GM19023 (cell line): ENCODE data around the gene ZNF662.
A peak's percentile ranks its signal among the peaks of the same experiment; 100 is the strongest.
"Not testable (repeated sequence)": the region's sequence is repeated elsewhere in the genome, so short reads cannot be mapped to it uniquely, and the experiment has no call there.

Experiments
- ATAC-seq: cut with Tn5 transposase; IDR thresholded peaks from one replicate; pipeline ENCODE4 v1.9.1; 2021; ENCODE audit warnings: mild to moderate bottlenecking, moderate library complexity; ENCODE audit not compliant: unreplicated experiment

Gene ZNF662

DNA sequence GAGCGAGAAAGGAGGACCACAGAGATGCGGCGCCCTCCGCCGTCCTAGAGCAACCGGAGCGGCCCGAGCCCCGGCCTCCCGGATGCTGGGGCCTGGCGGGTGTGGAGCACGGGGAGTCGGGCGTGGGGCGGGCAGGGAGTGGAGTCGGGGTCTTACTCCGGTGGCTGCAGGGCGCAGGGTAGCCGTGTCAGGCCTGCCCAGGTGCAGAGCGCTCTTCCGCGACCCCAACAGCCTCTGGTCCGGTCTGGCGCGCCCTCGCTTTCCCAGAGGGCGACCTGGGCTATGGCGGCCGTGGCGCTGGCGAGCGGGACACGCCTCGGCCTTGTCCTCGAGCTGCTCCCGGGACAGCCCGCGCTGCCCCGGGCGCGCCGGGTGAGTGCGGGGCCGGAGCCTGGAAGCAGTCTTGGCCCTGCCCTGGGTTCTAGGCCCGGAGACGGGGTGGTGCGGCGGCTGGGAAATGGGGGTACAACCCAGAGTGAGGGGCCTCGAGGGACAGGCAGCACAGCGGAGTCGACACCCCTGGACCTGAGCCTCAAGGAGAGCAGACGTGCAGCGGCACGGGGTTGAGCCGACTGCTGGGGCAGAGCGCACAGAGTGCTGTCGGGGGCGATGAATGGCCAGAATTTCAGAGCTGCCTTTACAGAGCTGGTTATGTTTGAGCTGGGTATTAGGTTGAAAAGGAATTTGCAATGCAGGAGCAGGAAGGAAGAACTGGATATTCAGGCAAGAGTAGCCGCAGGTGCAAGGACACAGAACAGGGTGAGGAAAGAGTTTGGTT is at the start of gene ZNF662:
ZNF662 (plus strand) TSS at position 73 of the 778 bp plus-strand sequence. CDS start 1,973 bp downstream, outside the sequence.
- ATAC-seq = no peak

DNA sequence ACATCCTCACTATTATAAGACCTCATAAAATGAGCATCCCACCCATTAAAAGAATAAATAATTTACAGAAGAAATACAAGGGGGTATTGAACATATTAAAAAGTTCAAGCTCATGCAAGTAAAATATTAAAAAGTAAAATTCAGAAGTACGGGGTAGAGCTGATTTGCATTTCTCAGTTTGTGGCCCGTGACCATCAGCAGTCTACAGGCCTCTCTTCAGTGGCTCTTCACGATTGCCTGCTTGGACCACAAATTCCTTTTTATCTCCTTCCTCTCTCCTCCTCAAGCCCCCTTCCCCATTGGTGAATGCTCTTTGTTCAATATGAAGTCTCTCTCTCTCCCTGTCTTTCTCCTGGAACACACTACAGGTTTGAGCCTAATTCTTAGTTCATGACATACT is 49.4 kb upstream of the ZNF662 start:
- no peak for ATAC-seq

DNA sequence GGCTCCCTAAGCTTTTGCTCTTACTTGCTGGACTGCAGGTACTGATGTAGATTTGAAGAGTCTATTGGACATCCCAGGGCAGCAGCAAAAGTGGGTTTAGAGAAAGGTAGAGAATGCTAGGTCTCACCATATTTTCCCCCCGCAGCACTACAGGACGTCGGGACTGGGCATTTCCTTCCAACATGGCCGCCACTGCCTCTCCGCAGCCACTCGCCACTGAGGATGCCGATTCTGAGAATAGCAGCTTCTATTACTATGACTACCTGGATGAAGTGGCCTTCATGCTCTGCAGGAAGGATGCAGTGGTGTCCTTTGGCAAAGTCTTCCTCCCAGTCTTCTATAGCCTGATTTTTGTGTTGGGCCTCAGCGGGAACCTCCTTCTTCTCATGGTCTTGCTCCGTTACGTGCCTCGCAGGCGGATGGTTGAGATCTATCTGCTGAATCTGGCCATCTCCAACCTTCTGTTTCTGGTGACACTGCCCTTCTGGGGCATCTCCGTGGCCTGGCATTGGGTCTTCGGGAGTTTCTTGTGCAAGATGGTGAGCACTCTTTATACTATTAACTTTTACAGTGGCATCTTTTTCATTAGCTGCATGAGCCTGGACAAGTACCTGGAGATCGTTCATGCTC is 41.5 kb upstream of the ZNF662 start:
- no peak for ATAC-seq

DNA sequence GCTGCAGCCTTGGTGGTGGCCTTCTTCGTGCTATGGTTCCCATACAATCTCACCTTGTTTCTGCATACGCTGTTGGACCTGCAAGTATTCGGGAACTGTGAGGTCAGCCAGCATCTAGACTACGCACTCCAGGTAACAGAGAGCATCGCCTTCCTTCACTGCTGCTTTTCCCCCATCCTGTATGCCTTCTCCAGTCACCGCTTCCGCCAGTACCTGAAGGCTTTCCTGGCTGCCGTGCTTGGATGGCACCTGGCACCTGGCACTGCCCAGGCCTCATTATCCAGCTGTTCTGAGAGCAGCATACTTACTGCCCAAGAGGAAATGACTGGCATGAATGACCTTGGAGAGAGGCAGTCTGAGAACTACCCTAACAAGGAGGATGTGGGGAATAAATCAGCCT is 40.7 kb upstream of the ZNF662 start:
- ATAC-seq = no peak

DNA sequence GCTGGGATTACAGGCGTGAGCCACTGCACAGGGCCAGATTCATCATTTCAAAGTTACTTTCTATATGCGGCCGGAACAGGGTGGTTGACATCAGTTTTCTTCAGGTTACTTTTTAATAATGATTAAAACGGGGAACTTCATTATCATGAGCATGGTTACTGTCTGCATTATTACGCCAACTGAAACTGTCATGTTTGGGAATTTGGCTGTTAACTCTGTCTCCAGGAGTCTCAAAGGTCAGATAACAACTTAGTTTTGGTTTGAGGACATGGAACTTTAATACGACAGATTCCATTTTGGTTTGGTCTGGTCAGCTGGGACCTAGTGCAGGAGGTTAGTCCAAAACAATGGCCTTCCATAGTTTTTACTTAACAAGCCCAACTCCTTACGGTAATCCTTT is 38.8 kb upstream of the ZNF662 start:
- ATAC-seq = no peak

DNA sequence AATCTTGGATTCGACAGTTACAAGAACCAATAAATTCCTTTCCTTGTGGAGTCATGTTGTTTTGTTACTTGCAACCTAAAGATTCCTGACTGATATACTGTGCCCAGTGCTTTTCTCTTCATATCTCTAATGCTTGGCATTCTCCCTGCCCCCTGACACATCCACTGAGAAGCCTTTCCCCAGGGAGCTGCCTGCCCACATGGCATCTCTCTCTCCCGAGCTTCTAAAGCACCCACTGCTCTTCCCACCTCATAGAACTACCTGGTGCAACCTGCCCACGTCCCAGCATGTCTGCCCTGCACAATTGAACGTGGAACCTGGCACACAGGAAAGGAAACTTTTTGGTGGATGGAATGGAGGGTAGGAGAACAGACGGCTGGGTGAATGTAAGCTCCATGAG is 37.1 kb upstream of the ZNF662 start:
- no peak for ATAC-seq

DNA sequence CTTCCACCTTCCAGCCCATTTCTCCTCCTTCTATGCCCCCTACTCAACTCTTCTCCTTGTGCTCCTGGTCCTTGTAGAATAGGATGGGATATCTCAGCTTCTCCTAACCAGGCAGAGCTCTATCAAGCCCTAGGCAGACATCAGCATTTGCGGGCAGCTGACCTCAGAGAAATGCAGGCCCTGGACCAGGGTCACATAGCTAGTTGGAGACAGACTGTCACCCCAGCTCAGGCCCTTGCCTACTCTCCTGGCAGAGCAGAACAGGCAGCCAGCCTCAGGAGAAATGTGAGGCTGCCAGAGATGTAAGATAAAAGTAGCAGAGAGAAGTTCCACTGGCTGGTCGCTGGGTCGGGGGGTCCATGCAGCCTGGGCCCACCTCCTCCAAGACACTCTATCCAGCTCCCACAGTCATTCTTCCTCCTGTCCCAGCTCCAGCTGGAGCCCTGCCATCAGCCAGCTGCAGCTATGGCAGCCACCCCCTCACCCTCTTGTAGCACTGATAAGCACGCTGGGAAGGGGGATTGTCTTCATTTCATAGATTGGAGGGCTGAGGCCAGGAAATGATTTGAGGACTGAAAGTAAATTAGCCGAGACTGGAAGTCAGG is 34.2 kb upstream of the ZNF662 start:
- no peak for ATAC-seq

DNA sequence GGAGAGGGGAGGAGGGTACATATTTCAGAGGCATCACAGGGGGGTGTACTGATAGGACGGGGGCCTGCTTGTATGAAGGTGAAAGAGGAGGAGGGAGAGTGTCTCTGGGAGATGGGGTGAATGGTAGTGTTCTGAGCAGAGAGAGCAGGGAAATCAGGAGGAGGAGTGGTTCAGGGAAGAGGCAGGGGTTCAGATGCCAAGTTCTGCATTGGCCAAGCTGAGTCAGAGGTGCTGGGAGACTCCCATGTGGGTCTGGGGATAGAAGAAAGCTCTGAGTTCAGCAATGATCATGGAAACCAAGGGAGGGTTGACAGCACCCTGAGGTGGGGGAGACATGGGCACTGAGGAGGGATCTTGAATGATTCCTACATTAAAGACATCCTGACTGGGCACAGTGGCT is 33.2 kb upstream of the ZNF662 start:
- ATAC-seq = no peak

DNA sequence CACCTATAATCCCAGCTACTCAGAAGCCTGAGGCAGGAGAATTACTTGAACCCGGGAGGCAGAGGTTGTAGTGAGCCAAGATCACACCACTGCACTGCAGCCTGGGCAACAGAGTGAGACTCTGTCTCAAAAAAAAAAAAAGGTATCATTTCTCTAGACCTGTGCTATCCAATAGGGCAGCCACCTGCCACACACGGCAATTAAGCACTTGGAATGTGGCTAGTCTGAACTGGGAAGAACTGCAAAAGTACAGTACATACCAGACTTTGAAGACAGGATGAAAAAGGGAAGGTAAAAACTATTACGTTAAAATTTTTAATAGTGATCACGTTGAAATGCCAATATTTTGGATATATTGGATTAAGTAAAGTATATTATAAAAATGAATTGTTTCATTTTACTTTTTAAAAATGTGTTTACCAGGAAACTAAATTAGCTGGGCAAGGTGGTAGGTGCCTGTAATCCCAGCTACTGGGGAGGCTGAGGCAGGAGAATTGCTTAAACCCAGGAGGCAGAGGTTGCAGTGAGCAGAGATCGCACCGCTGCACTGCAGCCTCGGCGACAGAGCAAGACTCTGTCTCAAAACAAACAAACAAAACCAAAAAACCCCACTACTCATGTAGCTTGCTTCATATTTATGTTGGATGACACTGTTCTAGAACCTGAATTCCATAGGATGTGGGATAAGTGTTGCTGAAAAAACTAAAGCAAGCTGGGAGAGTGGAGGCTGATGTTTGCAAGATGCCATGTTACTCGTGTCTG is 32.5 kb upstream of the ZNF662 start:
- no peak for ATAC-seq

DNA sequence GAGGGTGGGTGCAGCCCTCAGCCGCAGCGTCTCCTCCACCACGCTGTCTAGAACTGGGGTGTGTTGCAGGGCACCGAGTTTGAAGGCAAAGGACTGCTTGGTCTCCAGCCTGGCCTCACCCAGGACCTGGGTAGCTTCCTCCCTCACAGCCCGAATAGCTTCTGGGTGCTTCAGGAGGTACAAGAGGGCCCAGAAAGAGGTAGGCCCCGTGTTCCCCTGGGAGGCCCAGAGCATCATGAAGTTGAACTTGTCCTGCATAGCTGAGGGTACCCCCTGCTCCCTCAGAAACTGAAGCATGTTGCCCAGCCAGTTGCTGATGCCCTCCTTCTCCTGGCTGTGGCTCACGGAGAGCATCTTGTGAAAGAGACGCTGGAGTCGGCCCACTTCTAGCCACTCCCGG is 31.2 kb upstream of the ZNF662 start:
- no peak for ATAC-seq

DNA sequence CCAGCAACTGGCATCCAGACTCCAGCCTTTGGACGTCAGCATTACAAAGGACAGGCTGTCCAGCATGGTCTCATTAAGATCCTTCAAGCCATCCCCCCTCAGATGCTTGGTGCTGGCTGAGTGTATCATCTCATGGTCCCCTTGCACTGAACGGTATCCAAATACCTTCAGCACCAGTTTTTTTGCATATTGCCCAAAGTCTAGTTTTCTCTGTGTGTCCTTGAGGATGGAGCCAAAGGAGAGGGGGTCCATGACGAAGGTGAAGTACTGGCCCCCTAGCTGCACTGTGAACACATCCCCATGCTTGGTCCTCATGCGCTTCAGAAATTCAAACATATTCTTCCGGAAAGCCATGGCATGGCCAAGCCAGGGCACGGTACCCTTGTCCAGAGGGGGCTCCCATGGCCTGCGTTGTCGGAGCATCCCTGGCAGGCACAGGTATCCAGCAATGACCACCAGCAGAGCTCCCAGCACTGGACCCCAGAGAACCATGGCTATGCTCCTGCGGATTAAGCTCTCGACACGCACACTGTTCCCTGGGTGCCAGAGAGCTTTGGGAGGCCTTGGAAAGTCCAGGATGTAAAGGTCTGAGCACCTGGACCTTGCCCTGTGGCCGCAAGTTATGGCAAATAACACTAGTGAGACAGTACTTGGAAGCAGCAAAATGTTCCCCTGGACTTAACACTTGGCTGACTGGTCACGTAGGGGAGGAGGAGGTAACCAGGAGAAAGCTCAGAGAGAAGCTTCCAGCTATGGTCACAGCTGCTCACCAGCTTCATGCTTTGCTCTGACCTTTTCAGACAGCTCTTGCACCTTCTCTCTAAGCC is 30.4 kb upstream of the ZNF662 start, which contains the start of gene CYP8B1:
CYP8B1 (minus strand) TSS at position 555 of the 827 bp plus-strand sequence; CDS start at position 492, 63 bp downstream.
- ATAC-seq = no peak

DNA sequence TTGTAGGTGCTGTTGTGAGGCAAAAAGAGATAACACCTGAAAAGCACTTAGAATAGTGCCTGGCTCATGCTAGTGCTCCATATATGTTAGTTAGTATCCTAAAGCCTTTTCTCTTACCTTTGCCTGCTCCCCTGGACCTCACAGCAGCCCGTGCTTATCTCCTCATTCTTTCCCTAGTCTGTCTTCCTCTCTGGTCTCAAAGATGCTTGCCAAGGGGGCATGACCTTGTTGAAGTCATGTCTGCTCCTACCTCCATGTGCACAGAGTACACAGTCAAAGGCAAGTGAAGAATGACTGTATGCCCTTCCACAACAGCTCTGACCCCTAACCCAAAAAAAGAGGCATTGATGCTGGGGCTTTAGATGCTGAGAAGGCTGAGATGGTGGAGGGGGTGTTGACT is 29.5 kb upstream of the ZNF662 start:
- no peak for ATAC-seq

DNA sequence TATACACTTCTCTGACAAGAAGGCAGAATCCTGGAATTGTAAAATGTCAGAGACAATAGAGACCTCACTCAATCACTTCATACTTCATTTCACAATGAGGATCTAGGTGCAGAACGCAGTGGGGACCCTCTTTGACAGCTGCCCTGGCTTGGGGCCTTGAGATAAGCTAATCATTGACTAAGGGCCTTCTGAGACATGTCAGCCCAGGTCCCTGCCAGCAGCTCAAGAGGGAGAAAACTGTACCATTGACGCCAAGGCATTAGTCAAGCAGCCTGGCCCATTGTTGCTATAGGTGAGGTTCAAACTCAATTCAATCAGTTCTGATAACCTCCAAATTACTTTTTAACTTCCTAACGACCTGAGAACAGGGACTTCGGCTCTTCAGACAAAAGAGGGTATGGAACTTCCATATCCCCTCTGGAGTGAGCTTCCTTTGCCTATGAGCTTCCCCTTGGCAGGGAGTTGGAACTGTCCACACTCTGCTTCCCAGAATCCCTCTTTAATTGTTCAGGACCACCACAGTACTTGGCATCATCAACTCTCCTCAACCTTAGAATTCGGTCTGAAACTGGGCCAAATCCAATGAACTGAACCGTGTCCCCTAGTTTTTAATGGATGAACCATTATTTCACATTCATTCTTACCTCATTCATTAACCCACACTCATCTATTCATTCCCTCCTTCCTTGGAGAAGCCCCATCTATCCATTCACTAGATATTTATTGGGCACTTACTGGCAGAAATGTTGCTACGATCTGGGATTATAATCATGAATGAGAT is 28.8 kb upstream of the ZNF662 start:
- no peak for ATAC-seq

DNA sequence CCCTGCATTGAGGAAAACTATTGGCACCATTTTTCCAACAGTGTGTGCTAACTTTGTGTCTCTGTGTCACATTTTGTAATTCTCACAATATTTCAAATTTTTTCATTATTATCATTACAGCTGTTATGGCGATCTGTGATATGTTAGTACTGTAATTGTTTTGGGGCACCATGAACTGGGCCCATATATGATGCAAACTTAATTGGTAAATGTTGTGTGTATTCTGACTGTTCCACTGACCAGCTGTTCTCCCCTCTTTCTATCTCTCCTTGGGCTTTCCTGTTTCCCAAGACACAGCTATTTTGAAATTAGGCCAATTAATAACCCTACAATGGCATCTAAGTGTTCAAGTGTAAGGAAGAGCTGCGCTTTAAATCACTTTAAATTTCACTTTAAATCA is 28.1 kb upstream of the ZNF662 start:
- ATAC-seq = no peak

DNA sequence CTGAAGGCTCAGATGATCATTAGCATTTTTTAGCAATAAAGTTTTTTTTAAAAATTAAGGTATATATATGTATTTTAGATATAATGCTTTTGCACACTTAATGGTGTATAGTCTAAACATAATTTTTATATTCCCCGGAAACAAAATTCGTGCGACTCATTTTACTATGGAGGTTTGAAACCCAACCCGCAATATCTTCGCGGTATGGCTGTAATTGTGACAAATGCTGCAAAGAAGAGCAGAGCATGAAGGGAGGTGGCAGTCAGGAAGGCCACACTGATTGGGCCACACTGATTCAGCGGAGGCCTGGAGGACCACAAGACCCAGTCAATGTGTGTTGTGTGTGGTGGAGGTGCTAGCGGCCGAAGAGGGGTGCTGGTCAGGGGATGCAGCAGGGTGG is 25.8 kb upstream of the ZNF662 start:
- no peak for ATAC-seq

DNA sequence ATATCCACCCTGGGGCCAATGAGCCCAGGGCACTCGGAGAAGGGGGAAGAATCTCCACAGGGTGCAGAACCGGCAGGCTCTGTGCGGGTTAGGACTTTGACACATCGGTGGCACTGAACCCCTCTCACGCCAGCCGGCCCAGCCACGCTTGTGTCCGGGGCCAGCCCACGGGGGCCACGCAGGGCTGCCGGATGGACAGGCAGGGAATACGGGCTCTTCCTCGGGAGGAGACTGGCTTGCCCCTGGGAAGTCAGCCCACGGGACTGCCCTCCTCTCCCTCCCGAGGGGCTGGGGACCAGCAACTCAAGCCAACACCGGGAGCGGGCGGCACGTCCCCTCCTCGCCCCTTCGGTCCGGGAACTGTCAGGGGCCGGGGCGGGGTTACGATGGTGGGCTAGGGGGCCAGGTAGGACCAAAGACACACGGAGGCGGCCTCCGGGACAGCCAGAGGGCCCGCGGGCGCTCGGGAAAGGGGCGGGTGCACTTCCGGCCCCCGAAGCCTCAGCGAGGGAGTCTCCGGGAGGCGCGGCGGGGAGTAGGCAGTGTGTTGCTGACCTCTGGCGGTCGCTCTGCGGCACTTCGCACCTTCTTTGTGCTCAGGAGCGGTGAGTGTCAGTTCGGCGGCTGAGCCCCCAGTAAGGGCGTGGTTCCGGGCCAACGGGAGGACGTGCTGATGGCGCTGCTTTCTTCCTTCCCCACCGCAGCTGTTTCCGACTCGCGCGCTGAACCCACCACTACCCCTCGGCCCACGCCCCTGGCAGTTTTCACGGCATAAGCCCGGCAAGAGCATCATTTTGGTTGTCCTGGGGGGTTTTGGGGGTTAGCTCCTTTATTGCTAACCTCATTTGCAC is 25.1 kb upstream of the ZNF662 start:
- peak; percentile 99 for ATAC-seq

DNA sequence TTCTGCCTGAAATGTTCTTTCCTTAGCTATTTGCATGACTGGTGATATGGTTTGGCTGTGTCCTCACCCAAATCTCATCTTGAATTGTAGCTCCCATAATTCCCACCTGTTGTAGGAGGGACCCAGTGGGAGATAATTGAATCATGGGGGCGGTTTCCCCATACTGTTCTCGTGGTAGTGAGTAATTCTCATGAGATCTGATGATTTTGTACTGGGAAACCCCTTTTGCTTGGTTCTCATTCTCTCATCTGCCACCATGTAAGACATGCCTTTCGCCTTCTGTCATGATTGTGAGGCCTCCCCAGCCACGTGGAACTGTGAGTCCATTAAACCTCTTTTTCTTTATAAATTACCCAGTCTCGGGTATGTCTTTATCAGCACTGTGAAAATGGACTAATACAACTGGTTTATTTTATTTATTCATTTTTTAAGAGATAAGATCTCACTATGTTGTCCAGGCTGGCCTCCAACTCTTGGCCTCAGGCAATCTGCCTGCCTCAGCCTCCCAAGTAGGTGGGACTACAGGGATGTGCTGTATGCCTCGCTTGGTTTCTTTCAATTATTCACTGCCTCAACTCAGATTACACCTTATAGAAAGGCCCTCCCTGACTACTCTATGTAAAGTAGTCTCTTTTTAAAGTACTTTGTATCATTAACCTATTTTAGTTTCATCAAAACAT is 22.6 kb upstream of the ZNF662 start:
- ATAC-seq = not testable (repeated sequence)

DNA sequence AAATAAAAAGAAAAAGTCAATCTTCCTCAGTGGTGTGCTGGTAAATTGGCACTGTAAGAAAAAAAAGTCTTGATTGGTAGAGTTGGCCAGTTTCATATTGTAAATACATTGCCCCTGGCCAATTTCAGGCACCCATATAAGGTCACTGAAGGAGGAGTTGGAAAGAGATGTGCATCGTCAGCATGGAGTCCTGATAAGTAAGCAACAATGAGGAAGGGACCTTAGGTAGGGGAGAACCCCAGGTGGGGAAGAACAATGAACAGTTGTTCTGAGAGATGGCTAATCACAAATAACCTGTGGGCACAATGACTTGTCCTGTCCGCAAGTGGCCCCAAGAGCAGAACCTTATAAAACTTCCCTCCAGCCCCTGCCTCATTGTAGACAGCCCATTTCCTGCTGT is 21.6 kb upstream of the ZNF662 start:
- no peak for ATAC-seq
